Gastroesophageal sphincter (tissue), 3 donors: ENCODE results near the gene SYNGR2.

ENCODE experiments used
- CTCF ChIP-seq, 4 experiments: fragments of 200-600 bp in 2 of 4; fragments of 450-650 bp in 2 of 4; sonication (generic) in 1 of 4; IDR thresholded peaks; one replicate each; pipeline ENCODE4 v1.5.1; 2017 to 2019; ENCODE audit warnings: antibody characterized with exemption in 4 of 4, mild to moderate bottlenecking in 2 of 4, moderate library complexity in 2 of 4
- EP300 ChIP-seq: sonication (generic); formaldehyde crosslinking; IDR thresholded peaks from one replicate; pipeline ENCODE4 v1.6.1; 2017; ENCODE audit warnings: antibody characterized with exemption, mild to moderate bottlenecking
- POLR2A ChIP-seq, 2 donors: fragments of 450-650 bp; IDR thresholded peaks; one replicate each; pipeline ENCODE4 v1.6.1; 2017; ENCODE audit warnings: antibody characterized with exemption in 2 of 2, mild to moderate bottlenecking in 2 of 2, moderate library complexity in 1 of 2

GRCh38 chr17:78168903-78169793 lies 767 bp downstream of the SYNGR2 start:
- TF ChIP-seq POLR2A (IDR thresholded peaks at IDR 0.05) (no peak), CTCF (IDR thresholded peaks at IDR 0.05) (no peak), EP300 (no peak)
